HG03439 (cell line): ENCODE results near the gene LRIT3.

Source experiments
- ATAC-seq: cut with Tn5 transposase; IDR thresholded peaks from one replicate; pipeline ENCODE4 v1.9.1; 2021; ENCODE audit warnings: mild to moderate bottlenecking, moderate library complexity; ENCODE audit not compliant: unreplicated experiment

Gene LRIT3, protein sequence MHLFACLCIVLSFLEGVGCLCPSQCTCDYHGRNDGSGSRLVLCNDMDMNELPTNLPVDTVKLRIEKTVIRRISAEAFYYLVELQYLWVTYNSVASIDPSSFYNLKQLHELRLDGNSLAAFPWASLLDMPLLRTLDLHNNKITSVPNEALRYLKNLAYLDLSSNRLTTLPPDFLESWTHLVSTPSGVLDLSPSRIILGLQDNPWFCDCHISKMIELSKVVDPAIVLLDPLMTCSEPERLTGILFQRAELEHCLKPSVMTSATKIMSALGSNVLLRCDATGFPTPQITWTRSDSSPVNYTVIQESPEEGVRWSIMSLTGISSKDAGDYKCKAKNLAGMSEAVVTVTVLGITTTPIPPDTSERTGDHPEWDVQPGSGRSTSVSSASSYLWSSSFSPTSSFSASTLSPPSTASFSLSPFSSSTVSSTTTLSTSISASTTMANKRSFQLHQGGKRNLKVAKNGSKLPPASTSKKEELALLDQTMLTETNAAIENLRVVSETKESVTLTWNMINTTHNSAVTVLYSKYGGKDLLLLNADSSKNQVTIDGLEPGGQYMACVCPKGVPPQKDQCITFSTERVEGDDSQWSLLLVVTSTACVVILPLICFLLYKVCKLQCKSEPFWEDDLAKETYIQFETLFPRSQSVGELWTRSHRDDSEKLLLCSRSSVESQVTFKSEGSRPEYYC

DNA sequence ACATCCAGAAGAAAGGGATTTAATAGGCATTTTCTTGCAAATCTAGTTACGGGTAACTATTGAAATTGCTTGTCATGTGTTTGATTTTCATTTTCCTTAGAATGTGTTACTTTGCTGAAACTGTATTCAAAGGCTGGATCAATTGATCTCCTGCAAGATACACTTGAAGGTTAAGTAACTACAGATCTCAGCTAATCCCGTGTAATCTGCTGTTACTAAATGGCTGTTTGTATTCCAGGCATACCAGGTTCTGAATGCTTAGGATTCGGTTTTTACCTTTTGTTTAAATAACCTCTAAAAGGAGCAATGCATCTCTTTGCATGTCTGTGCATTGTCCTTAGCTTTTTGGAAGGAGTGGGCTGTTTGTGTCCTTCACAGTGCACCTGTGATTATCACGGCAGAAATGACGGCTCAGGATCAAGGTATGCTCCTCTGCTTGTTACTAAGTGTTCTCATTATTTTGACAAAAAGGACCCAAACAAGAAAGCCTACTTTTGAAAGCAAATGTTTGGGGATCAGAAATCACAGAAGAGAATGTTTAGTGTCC lies at the start of gene LRIT3:
Gene LRIT3, plus strand, starts transcription at position 212 of the 547 bp plus-strand sequence. Its CDS starts 95 bp downstream, at position 307.
- no peak for ATAC-seq

DNA sequence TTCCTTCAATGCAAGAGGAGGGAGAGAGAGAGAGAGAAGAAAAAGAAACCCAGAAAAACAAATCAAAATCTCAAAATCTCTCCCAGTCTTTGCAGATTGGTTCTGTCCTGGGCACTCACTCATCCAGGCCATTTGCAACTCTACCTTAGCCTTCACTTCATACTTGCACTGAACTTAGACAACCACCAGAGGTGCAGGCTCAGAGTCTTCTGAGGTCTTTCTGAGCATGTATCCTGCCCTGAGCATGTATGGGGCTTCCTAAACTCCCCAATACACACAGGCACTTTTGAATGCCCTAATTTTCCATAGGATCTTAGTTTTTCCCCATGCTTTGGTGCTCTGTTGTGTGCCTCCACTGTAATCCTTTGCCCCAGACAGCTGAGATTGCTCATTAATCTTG lies 49.0 kb upstream of the LRIT3 start:
- ATAC-seq: no peak

DNA sequence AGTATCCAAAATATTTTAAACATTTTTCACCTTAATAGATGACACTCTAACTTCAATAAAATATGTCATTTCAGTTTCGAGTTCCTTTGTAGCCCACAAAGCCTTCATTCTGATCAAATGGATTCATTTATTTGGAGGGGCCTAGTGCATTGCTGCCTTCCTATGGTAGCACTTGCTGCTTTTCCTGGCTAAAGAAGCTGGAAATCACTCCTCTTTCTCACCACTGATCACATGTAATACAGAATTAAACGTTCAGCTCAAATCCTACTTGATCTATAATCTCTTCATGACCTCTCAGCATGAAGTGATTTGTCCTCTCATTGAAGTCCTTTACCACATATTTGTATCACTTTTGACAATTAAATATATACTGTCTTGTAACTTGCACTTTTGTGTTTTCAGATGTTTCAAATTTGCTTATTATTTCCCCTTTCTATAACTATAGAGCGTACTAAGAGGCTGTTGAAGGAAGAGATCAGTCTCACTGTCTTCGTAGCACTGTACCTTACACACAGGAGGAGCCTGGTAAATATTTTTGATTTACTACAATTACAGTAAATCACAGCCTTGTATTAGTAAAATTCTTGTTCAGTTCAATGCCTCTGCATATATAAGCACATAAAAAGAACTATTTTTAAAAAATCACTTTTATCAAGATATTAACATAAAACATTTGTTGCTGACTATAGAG lies 46.7 kb upstream of the LRIT3 start:
- ATAC-seq: no peak

DNA sequence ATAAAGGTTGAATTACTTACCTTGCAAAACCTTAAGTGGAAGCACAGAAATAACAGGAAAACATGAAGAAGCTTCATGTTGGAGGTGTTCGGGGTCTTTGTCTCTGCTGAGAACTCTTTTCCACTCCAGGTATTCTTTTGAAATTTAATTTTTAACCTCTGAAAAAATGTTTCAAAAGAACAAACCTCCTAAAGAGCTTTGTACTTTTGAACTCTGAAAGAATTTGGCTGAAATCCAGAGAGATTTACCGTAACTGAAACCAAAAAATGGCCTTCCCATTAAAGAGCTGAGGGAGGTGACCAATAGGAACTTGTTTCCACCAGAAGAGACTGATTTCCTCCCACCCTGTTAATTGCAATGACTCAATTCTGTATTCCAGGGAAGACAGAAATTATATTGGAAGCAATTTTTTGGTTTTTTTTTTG lies 46.0 kb upstream of the LRIT3 start, which contains the start of gene CFI:
Gene CFI, minus strand, starts transcription at position 105 of the 425 bp plus-strand sequence. Its CDS starts 28 bp downstream, at position 77.
- no peak for ATAC-seq

DNA sequence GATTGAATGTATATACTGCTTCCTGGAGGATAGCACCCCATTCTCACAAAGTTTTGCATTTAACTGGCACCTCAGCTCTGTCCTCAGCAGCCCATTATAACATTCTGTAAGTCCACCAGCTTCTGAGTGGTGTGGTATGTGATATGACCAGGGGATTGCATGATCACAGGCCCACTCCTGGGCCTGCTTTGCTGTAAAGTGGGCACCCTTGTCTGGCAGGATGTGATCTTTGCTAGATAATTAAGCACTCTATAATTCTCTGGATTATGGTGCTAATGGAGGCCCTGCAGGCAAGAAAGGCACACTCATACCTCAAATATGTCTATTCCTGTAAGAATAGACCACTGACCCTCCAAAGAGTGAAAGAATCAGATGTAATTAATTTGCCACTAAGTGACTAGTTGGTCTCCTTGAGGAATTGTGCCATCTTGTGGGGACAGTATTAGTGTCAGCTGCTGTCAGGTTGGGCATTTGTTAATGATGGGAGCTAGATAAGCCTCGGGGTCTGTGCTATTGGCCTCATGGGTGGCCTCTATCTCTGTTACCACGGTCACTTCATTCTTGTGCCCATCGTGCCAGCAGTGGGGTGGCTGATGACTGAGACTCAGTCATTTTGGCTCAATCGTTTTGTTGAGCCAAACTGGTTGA lies 43.9 kb upstream of the LRIT3 start:
- no peak for ATAC-seq

DNA sequence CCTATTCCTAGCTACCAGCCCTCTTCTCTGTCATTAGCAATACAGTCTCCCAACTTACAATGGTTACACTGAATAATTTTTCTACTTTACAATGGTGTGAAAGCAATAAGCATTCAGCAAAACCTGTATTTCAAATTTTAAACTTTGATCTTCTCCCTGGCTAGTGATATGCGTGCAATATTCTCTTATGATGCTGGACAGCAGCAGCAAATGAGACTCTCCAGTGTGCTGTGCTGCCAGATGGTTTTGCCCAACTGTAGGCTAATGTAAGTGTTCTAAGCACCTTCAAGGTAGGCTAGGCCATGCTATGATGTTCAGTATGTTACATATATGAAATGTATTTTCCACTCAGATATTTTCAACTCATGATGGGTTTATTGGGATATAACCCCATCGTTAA lies 38.3 kb upstream of the LRIT3 start:
- ATAC-seq: no peak

DNA sequence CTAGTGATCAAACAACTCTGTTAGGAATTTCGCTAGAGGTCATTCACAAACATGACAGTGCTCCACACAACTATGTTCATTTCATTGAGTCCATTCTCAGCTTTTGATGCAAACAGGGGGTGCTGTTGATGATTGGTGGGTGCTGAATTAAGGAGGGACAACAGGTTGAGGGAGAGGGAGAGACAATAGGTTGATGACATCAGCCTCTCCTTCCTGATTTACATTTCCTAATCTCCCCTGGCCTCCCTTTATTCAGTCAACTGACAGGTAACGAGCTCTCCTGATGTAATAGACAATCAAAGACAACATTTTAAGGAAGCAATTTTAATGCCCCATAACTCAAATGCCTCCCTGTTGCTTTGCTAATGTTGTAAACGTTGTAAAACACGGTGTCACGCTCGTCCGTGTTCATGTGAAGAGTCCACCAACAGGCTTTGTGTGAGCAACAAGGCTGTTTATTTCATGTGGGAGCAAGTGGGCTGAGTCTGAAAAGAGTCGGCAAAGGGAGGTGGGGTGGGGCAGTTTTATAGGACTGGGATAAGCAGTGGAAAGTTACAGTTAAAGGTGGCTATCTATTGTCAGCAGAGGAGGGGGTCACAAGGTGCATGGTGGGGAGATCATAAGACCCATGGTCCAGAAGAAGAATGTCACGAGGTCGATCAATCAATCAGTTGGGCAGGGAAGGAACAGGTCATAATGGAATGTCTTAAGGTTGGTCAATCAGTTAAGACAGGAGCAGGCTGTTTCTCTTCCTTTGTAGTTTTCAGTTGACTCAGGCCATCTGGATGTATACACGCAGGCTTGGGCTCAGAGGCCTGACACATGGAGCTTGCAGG lies 37.1 kb upstream of the LRIT3 start:
- ATAC-seq: no peak

DNA sequence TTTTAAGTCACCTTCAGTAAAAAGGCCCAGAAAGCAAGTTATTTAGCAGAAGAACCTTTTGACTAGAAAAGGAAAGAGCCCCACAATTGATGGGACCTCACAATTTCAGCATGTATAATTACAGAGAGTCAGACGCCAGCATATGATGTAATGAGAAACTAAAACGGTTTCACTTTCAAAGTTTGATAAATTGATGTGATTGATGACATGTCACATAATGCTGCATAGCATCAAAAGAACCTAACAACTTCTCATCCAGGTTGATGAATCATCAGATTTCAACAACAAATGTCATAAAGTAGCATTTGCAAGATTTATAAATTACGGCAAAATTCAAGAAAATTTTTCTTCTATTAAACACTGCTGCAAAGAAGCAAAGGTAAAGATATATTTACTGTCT lies 36.2 kb upstream of the LRIT3 start:
- no peak for ATAC-seq

DNA sequence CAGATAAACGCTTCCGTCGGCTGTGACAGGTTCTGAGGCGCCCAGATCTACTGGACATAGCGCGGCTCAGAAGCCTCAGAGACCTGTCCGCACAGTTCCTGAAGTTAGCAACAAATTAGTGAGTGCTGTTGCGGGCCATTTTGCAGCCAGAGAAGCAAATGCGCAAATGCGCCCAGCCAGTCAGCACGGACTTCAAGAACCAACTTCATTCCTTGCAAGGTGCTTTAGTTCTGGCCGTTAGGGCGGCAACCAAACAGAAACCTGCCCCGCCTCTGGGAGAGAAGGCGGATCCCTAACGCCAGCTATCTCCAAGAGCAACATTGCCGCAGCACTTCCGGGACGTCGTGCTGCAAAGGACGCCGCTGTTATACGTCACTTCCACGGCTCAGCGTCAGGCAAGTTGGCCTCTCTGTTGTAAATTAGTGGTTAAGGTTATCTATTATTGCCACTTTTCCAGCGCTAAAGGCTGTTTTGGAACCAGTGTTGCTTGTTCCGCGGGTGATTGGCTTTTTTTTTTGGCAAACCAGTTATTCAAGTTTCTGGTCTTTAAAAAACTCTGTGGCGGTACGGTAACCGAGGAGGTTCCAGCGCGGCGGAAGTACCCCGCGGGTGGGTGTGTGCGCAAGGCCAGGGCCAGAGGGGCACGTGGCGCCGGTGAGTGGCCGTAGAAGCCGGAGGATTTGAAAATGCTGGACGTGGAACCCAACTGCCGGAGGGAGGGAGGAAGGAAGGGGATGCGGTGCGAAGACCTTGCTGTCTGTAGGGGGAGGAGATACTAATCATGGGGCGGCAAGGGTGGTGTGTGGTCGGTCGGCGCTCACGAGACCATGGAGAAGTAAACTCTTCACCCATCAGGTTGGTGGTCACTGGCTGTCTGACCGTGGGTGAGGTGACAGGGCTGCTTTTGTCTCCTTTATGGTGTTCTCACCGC lies 32.5 kb upstream of the LRIT3 start, which contains the start of gene GAR1:
Gene GAR1, plus strand, starts transcription at position 612 of the 931 bp plus-strand sequence. CDS start 403 bp downstream, outside the sequence.
- ATAC-seq: peak; percentile 99

DNA sequence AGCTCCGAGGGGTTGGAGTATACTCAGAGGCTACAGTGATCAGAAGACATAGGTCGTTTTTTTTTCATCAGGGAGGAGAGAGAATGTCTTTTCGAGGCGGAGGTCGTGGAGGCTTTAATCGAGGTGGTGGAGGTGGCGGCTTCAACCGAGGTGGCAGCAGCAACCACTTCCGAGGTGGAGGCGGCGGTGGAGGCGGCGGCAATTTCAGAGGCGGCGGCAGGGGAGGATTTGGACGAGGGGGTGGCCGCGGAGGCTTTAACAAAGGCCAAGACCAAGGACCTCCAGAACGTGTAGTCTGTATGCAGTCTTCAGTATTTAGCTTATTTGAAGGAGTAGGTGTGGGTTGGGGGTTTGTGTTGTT lies 31.8 kb upstream of the LRIT3 start:
- ATAC-seq: no peak

DNA sequence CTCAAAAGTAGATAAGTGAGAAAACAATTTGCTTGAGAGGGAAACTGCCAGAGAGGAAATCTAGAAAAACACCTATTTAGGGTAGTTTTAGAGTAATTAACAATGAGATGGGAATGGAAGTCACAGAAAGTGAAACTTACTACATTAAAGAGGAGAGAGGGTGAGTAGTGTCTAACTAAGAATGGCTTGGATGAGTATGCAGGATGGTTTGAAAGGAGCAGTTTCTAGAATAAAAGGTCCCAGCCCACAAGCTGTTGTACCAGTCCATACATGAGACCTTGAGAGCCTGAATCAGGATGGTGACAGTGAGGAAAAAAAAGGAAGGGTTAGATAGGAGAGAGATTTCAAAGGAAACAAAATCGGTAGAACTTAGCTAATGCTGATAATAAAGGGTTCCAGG lies 31.0 kb upstream of the LRIT3 start:
- no peak for ATAC-seq

DNA sequence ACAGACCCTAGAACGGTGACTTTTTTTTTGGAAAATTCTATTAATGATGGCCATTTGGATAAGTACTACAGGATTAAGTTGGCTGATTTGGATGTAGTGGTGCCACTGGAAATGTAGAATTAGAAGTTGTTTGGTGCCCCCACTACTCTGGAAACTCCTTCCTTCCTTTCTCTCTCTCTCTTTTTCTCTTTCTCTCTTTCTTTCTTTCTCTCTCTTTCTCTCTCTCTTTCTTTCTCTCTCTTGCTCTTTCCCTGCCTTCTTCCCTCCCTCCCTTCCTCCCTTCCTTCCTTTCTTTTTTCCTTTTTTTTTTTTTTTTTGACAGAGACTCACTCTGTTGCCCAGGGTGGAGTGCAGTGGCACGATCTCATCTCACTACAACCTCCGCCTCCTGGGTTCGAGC lies 29.6 kb upstream of the LRIT3 start:
- no peak for ATAC-seq

DNA sequence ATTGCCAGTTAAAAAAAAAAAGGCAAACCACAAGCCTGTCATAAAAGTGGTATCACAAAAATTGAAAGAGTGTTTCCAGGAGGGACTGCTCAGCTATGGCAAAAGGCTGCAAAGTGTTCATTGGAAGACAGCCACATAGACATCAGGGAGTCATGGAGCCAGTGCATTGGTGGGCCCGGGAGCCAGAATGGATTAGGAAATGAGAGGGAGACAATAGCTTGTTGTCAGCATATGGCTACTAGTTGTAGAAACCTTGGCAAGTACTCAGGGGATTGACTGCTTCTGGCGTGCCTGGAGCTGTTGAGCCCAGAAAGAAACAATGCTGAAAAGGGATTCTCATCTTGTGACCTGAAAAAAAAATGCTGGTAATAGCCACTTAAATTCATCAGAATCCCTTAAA lies 27.3 kb upstream of the LRIT3 start:
- ATAC-seq: no peak

DNA sequence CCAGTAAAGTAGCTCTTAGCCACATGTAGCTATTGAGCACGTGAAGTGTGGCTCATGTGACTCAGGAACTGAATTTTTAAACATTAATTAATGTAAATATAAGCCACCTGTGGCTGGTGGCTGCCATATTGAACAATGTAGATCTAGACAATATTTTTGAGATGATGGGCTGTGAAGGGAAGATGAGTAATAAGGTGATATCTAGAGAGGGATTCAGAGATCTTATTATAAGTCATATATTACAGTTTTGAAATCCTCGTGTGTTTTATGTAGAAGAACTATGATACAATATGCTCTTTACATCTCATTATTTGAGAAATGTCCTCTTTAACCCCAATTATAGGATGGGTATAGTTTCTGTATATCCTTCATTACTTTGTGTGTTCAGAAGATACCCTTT lies 26.7 kb upstream of the LRIT3 start:
- ATAC-seq: no peak

DNA sequence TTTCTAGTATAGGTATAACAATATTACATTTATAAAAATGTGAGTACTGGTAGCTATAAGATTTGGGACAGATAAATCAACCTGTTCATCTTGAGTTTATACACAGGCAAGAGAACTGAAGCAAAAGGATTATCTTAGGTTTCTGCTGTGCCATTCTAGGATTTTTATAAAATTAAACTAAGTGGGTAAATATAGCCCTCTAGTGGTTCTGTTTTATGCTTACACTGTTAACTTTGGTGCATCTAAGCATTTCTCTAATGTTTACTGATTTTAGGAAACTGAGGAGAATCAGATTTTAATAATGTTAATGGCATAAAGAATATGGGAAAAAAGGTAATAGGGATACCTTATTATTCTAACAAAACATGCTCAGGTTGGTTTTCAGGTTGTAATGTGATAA lies 21.2 kb upstream of the LRIT3 start:
- ATAC-seq: peak; percentile 59

DNA sequence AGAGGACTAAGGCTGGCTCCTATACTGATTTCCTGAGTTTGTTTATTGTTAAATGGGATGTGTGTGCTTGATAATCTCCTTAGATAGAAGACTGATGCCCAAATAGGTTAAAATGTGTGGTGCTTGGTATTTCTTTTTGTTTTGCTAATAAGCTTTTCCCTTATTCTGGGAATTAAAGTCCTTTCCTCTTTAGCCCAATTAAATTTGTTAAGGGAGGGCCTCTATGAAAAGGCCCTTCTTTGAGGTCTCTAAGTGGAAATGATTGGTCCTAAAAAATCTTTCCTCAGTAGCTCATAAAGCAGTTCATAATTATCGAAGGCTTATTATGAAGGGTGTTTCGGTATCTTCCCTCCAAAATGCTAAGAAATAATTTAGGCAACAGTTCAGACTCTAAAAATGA lies 20.2 kb upstream of the LRIT3 start, which contains the start of gene RRH:
Gene RRH, plus strand, starts transcription at position 301 of the 400 bp plus-strand sequence. Its CDS starts 56 bp downstream, at position 357.
- no peak for ATAC-seq

DNA sequence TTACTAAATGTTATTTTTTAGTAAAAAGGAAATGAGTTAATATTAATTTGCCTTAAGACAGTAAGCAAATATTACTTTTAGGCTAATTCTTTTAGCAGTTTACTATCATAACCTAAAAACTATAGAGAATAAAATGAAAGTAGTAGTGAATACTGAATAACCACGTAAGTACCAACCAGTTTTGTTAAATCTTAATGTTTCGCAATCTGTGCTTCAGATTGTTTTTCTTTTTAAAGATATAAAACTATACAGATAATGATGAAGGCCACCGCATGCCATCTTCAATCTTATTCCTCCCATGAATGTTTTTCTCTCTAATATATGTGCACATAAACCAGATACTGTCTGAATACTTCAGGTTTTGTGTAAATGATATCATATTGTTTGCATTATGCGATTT lies 14.2 kb upstream of the LRIT3 start:
- no peak for ATAC-seq

DNA sequence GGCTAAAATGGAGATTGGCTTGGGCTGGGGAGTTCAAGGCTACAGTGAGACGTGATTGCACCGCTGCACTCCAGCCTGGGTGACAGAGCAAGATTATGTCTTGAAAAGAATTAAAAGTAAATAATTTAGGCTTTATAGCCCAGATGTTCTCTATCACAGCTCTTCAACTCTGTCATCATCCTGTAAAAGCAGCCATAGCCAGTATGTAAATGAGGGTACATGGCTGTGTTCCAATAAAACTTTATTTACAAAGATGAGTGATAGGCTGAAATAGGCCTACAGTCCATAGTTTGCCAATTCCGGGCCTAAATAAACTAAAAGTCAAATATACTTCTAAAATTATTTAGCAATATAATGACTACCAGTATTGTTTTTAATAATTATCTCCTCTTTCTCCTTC lies 10.9 kb upstream of the LRIT3 start:
- no peak for ATAC-seq
